ENCODE results near the gene TRIM16.
"Not testable (repeated sequence)": the region's sequence is repeated elsewhere in the genome, so short reads cannot be mapped to it uniquely, and the experiment has no call there.

Gene TRIM16

GRCh38 chr17:15650741-15651582 lies 33.1 kb downstream of the TRIM16 start:
- TF ChIP-seq CTCF (conservative IDR thresholded peaks at IDR 0.05; ENCODE audit: low read length) = no peak
- no peak for TF ChIP-seq EZH2phosphoT487 (IDR thresholded peaks at IDR 0.05; ENCODE audit: borderline replicate concordance)
- Histone ChIP-seq H3K4me2 (ENCODE audit: low read depth, low read length, poor library complexity, severe bottlenecking) (peak overlapping the region; percentile 75), H3K9me3 (ENCODE audit: insufficient read depth, low read depth, low read length) (no peaks in the 10 kb centered on the region), H3K9ac (ENCODE audit: low read depth, low read length, poor library complexity, severe bottlenecking) (peak overlapping the region; percentile 30), H4K20me1 (ENCODE audit: insufficient read depth, low read length, poor library complexity, severe bottlenecking) (no peaks in the 10 kb centered on the region), H3K36me3 (ENCODE audit: insufficient read depth, low read length) (no peaks in the 10 kb centered on the region), H3K9me2 (replicated peaks; ENCODE audit: low read depth, low read length) (no peaks in the 10 kb centered on the region), H3K27me3 (ENCODE audit: insufficient read depth, low read length, poor library complexity, severe bottlenecking) (no peaks in the 10 kb centered on the region), H3K4me3 (ENCODE audit: low read length, poor library complexity, severe bottlenecking) (peak overlapping the region; percentile 49), H3K4me1 (ENCODE audit: insufficient read depth, low read length, poor library complexity, severe bottlenecking) (peaks cover 13% of the 10 kb centered on the region), H3F3A (ENCODE audit: low read depth) (no peaks in the 10 kb centered on the region), H2AFZ (ENCODE audit: low read length) (peak overlapping the region; percentile 32; the same call in 1 of the 2 replicates), H3K79me2 (ENCODE audit: insufficient read depth, low read length) (no peaks in the 10 kb centered on the region)

GRCh38 chr17:15649861-15650421 lies 34.2 kb downstream of the TRIM16 start:
- H3K9ac ChIP-seq (ENCODE audit: low read depth, low read length, poor library complexity, severe bottlenecking) = no peak overlapping the region
- no peak overlapping the region for H3K4me3 ChIP-seq (ENCODE audit: low read length, poor library complexity, severe bottlenecking)

GRCh38 chr17:15648386-15648785 lies 35.7 kb downstream of the TRIM16 start:
- no peaks in the 10 kb centered on the region for H3K79me2 ChIP-seq (ENCODE audit: insufficient read depth, low read length)
- no peak overlapping the region for H3K4me2 ChIP-seq (ENCODE audit: low read depth, low read length, poor library complexity, severe bottlenecking)
- no peak overlapping the region for H2AFZ ChIP-seq (ENCODE audit: low read length)
- no peaks in the 10 kb centered on the region for H3K9me2 ChIP-seq (replicated peaks; ENCODE audit: low read depth, low read length)
- no peak overlapping the region for H3K9ac ChIP-seq (ENCODE audit: low read depth, low read length, poor library complexity, severe bottlenecking)
- no peaks in the 10 kb centered on the region for H3F3A ChIP-seq (ENCODE audit: low read depth)
- H3K9me3 ChIP-seq (ENCODE audit: insufficient read depth, low read depth, low read length) = no peaks in the 10 kb centered on the region
- no peaks in the 10 kb centered on the region for H3K27me3 ChIP-seq (ENCODE audit: insufficient read depth, low read length, poor library complexity, severe bottlenecking)
- H3K4me1 ChIP-seq (ENCODE audit: insufficient read depth, low read length, poor library complexity, severe bottlenecking) = peaks cover 13% of the 10 kb centered on the region
- TF ChIP-seq EZH2phosphoT487 (IDR thresholded peaks at IDR 0.05; ENCODE audit: borderline replicate concordance) (no peak), CTCF (conservative IDR thresholded peaks at IDR 0.05; ENCODE audit: low read length) (no peak)
- H3K36me3 ChIP-seq (ENCODE audit: insufficient read depth, low read length) = no peaks in the 10 kb centered on the region
- H4K20me1 ChIP-seq (ENCODE audit: insufficient read depth, low read length, poor library complexity, severe bottlenecking) = no peaks in the 10 kb centered on the region
- no peak overlapping the region for H3K4me3 ChIP-seq (ENCODE audit: low read length, poor library complexity, severe bottlenecking)

More at GRCh38 chr17:15649861-15650421, 34.2 kb downstream of the TRIM16 start:
- H3K27me3 ChIP-seq (ENCODE audit: insufficient read depth, low read length, poor library complexity, severe bottlenecking) = no peaks in the 10 kb centered on the region
- H3K4me2 ChIP-seq (ENCODE audit: low read depth, low read length, poor library complexity, severe bottlenecking) = no peak overlapping the region
- no peaks in the 10 kb centered on the region for H3K36me3 ChIP-seq (ENCODE audit: insufficient read depth, low read length)
- peaks cover 13% of the 10 kb centered on the region for H3K4me1 ChIP-seq (ENCODE audit: insufficient read depth, low read length, poor library complexity, severe bottlenecking)
- no peaks in the 10 kb centered on the region for H3F3A ChIP-seq (ENCODE audit: low read depth)
- no peaks in the 10 kb centered on the region for H3K9me3 ChIP-seq (ENCODE audit: insufficient read depth, low read depth, low read length)
- H3K9me2 ChIP-seq (replicated peaks; ENCODE audit: low read depth, low read length) = no peaks in the 10 kb centered on the region
- H3K79me2 ChIP-seq (ENCODE audit: insufficient read depth, low read length) = no peaks in the 10 kb centered on the region
- TF ChIP-seq CTCF (conservative IDR thresholded peaks at IDR 0.05; ENCODE audit: low read length) = no peak
- TF ChIP-seq EZH2phosphoT487 (IDR thresholded peaks at IDR 0.05; ENCODE audit: borderline replicate concordance) = no peak
- no peaks in the 10 kb centered on the region for H4K20me1 ChIP-seq (ENCODE audit: insufficient read depth, low read length, poor library complexity, severe bottlenecking)
- H2AFZ ChIP-seq (ENCODE audit: low read length) = no peak overlapping the region

GRCh38 chr17:15645942-15646312 lies 38.2 kb downstream of the TRIM16 start:
- not testable (repeated sequence) for H2AFZ ChIP-seq (ENCODE audit: low read length); H3K4me1 ChIP-seq (ENCODE audit: insufficient read depth, low read length, poor library complexity, severe bottlenecking); H3K9ac ChIP-seq (ENCODE audit: low read depth, low read length, poor library complexity, severe bottlenecking); H3K36me3 ChIP-seq (ENCODE audit: insufficient read depth, low read length); H3F3A ChIP-seq (ENCODE audit: low read depth); H4K20me1 ChIP-seq (ENCODE audit: insufficient read depth, low read length, poor library complexity, severe bottlenecking); H3K79me2 ChIP-seq (ENCODE audit: insufficient read depth, low read length); H3K4me2 ChIP-seq (ENCODE audit: low read depth, low read length, poor library complexity, severe bottlenecking); H3K27me3 ChIP-seq (ENCODE audit: insufficient read depth, low read length, poor library complexity, severe bottlenecking); H3K9me2 ChIP-seq (replicated peaks; ENCODE audit: low read depth, low read length); H3K4me3 ChIP-seq (ENCODE audit: low read length, poor library complexity, severe bottlenecking); H3K9me3 ChIP-seq (ENCODE audit: insufficient read depth, low read depth, low read length)

- H3K9me2 ChIP-seq (replicated peaks; ENCODE audit: low read depth, low read length); H2AFZ ChIP-seq (ENCODE audit: low read length); H3F3A ChIP-seq (ENCODE audit: low read depth); H3K4me2 ChIP-seq (ENCODE audit: low read depth, low read length, poor library complexity, severe bottlenecking); H3K9me3 ChIP-seq (ENCODE audit: insufficient read depth, low read depth, low read length); H3K79me2 ChIP-seq (ENCODE audit: insufficient read depth, low read length); H4K20me1 ChIP-seq (ENCODE audit: insufficient read depth, low read length, poor library complexity, severe bottlenecking); H3K36me3 ChIP-seq (ENCODE audit: insufficient read depth, low read length); H3K9ac ChIP-seq (ENCODE audit: low read depth, low read length, poor library complexity, severe bottlenecking); H3K4me3 ChIP-seq (ENCODE audit: low read length, poor library complexity, severe bottlenecking); H3K27me3 ChIP-seq (ENCODE audit: insufficient read depth, low read length, poor library complexity, severe bottlenecking); H3K4me1 ChIP-seq (ENCODE audit: insufficient read depth, low read length, poor library complexity, severe bottlenecking): not testable (repeated sequence)
Measured at GRCh38 chr17:15645099-15645941, 38.8 kb downstream of the TRIM16 start.

Data from Loucy (cell line).